Gastrocnemius medialis (tissue), 4 donors: Measurements from ENCODE around the gene NKD2.

Experiments
- CTCF ChIP-seq, 5 experiments: fragments of 450-650 bp in 3 of 5; fragments of 200-600 bp in 2 of 5; sonication (generic) in 2 of 5; IDR thresholded peaks in 4 of 5; conservative IDR thresholded peaks in 1 of 5; 1 replicate in 4 of 5; 2 replicates in 1 of 5; pipeline ENCODE4 v1.5.1; 2016 to 2019; ENCODE audit warnings: antibody characterized with exemption in 5 of 5, mild to moderate bottlenecking in 3 of 5, moderate library complexity in 3 of 5
- POLR2A ChIP-seq, 2 donors: fragments of 450-650 bp; IDR thresholded peaks; one replicate each; pipeline ENCODE4 v1.6.1; 2017; ENCODE audit warnings: antibody characterized with exemption in 2 of 2, mild to moderate bottlenecking in 2 of 2, moderate library complexity in 2 of 2

GRCh38 chr5:1064383-1065142 lies 56.0 kb downstream of the NKD2 start:
- TF ChIP-seq POLR2A (IDR thresholded peaks at IDR 0.05) (no peak), CTCF (IDR thresholded peaks at IDR 0.05 in 4 of 5, conservative IDR thresholded peaks at IDR 0.05 in 1 of 5) (no peak)
